ENCODE results near the gene LRP2.

The LRP2 gene

DNA sequence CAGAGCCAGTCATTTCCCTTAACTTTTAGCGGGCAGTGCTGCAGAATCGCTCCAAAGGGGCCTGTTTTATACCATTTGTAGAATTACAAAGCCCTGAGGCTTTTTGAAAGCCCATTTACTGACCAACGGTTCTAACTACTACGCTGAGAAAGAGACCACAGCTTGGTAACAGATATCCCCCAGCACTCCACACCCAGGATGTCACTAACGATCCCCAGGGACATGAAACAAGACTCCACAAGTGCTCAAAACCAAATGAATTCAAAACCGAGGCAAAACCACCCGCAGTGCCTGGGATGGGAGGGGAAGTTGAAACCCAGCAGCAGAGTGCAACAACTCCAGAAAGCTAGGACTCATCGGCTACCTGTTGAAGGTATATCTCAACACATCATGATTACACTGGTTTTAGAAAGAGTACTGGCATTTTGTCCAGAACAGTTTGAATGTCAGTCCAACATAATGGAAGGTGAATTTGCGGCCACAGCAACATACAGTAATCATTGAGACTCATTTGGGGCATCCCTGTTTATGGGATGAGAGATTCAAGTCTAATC is 33.6 kb upstream of the LRP2 start:
- Histone ChIP-seq H3K9me3 (ENCODE audit: insufficient read depth, low read length, severe bottlenecking) (no peaks in the 10 kb centered on the region), H3K79me2 (ENCODE audit: insufficient read depth, low read length) (no peaks in the 10 kb centered on the region), H3K4me2 (ENCODE audit: insufficient read depth, low read length) (no peak overlapping the region), H3K27ac (ENCODE audit: low read length) (no peak overlapping the region), H2AFZ (ENCODE audit: low read depth, low read length) (no peak overlapping the region), H3K9ac (ENCODE audit: low read depth, low read length) (no peak overlapping the region), H3K4me1 (ENCODE audit: insufficient read depth, low read length) (no peaks in the 10 kb centered on the region), H3K4me3 (ENCODE audit: low read depth in 1 of 2, low read length in 2 of 2) (no peak overlapping the region), H3K36me3 (ENCODE audit: insufficient read depth, low read length) (no peaks in the 10 kb centered on the region), H3K27me3 (ENCODE audit: insufficient read depth, low read length, poor library complexity) (peaks cover 13% of the 10 kb centered on the region), H4K20me1 (ENCODE audit: insufficient read depth, low read length) (no peaks in the 10 kb centered on the region)
- DNase-seq (no peak), ATAC-seq (ENCODE audit: insufficient read depth, low read depth) (no peak)
- TF ChIP-seq CTCF (IDR thresholded peaks at IDR 0.05; ENCODE audit: borderline replicate concordance, extremely low read depth, low read length, poor library complexity, severe bottlenecking) (no peak), EZH2 (IDR thresholded peaks at IDR 0.05; ENCODE audit: borderline replicate concordance, low read depth, low read length, severe bottlenecking) (no peak)

DNA sequence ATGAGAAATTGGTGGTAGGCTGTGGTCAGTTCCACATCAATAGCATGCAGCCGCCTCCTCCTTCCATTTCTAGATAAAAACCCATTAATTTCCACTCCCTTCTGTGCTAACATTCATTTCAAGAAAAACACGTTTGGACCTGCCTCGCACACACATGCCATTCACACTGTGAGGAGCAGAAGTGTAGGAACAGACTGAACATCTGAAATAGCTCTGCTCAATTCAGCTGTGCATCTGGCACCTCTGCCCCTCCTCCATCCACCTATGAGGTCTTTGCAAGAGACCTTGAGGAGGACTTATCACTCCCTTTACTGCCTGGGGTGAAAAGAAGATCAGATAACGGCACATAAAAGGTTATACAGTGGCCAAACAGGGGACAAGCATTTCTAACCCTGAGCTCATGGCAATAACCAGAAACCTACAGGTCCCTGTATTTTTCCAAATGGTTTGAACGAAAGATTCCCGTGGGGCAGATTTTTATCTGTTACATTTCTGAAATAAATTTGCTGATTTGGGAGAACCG is 30.8 kb upstream of the LRP2 start:
- H3K27me3 ChIP-seq (ENCODE audit: insufficient read depth, low read length, poor library complexity), result peaks cover 13% of the 10 kb centered on the region
- H3K4me3 ChIP-seq (ENCODE audit: low read depth in 1 of 2, low read length in 2 of 2), result no peak overlapping the region
- no peaks in the 10 kb centered on the region for H4K20me1 ChIP-seq (ENCODE audit: insufficient read depth, low read length)
- TF ChIP-seq CTCF (IDR thresholded peaks at IDR 0.05; ENCODE audit: borderline replicate concordance, extremely low read depth, low read length, poor library complexity, severe bottlenecking) (no peak), EZH2 (IDR thresholded peaks at IDR 0.05; ENCODE audit: borderline replicate concordance, low read depth, low read length, severe bottlenecking) (no peak)
- no peak overlapping the region for H3K9ac ChIP-seq (ENCODE audit: low read depth, low read length)
- H3K4me2 ChIP-seq (ENCODE audit: insufficient read depth, low read length), result no peak overlapping the region
- H3K27ac ChIP-seq (ENCODE audit: low read length), result no peak overlapping the region
- H3K4me1 ChIP-seq (ENCODE audit: insufficient read depth, low read length), result no peaks in the 10 kb centered on the region
- no peaks in the 10 kb centered on the region for H3K79me2 ChIP-seq (ENCODE audit: insufficient read depth, low read length)
- ATAC-seq (ENCODE audit: insufficient read depth, low read depth) (peak; percentile 47; the same call in 2 of the 3 replicates), DNase-seq (peak; percentile 6)
- no peaks in the 10 kb centered on the region for H3K36me3 ChIP-seq (ENCODE audit: insufficient read depth, low read length)
- H3K9me3 ChIP-seq (ENCODE audit: insufficient read depth, low read length, severe bottlenecking), result no peaks in the 10 kb centered on the region
- H2AFZ ChIP-seq (ENCODE audit: low read depth, low read length), result no peak overlapping the region

DNA sequence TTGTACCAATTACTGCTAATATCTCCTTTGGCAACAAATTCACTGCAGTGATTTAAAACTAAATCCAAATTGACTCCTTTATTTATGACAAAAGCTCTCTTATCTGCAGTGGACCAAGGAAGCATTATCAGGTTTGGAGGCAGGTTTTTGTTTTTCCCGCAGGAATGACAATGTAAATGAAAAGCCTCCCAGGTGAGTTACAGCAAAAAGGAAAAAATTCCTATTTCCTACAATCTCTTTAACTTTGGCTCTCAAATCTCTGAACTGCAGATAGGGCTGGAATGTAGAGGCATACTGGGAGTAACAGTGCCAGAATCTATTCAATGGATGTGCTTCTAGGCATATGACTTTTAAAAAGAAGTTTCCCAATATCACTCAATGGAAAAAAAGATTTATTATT is 28.9 kb upstream of the LRP2 start:
- H3K9ac ChIP-seq (ENCODE audit: low read depth, low read length), result no peak overlapping the region
- H3K4me2 ChIP-seq (ENCODE audit: insufficient read depth, low read length), result no peak overlapping the region
- no peak for ATAC-seq (ENCODE audit: insufficient read depth, low read depth)
- H3K9me3 ChIP-seq (ENCODE audit: insufficient read depth, low read length, severe bottlenecking), result no peaks in the 10 kb centered on the region
- H3K27ac ChIP-seq (ENCODE audit: low read length), result no peak overlapping the region
- DNase-seq, result no peak
- no peak for TF ChIP-seq EZH2 (IDR thresholded peaks at IDR 0.05; ENCODE audit: borderline replicate concordance, low read depth, low read length, severe bottlenecking)
- TF ChIP-seq CTCF (IDR thresholded peaks at IDR 0.05; ENCODE audit: borderline replicate concordance, extremely low read depth, low read length, poor library complexity, severe bottlenecking), result no peak
- H3K79me2 ChIP-seq (ENCODE audit: insufficient read depth, low read length), result no peaks in the 10 kb centered on the region
- no peak overlapping the region for H3K4me3 ChIP-seq (ENCODE audit: low read depth in 1 of 2, low read length in 2 of 2)
- no peaks in the 10 kb centered on the region for H3K36me3 ChIP-seq (ENCODE audit: insufficient read depth, low read length)
- no peaks in the 10 kb centered on the region for H4K20me1 ChIP-seq (ENCODE audit: insufficient read depth, low read length)
- H2AFZ ChIP-seq (ENCODE audit: low read depth, low read length), result no peak overlapping the region
- H3K27me3 ChIP-seq (ENCODE audit: insufficient read depth, low read length, poor library complexity), result peaks cover 13% of the 10 kb centered on the region
- H3K4me1 ChIP-seq (ENCODE audit: insufficient read depth, low read length), result no peaks in the 10 kb centered on the region

All from DND-41 (cell line).